Measurements from ENCODE around the gene DNAJB11.

- TF ChIP-seq CTCF (IDR thresholded peaks at IDR 0.05) (no peak), POLR2A (IDR thresholded peaks at IDR 0.05) (no peak), POLR2AphosphoS5 (IDR thresholded peaks at IDR 0.05) (no peak)
Measured at GRCh38 chr3:186588632-186589031, 18.1 kb downstream of the DNAJB11 start.

Data from breast epithelium (tissue), 3 donors.